Measurements from ENCODE around the gene PHLDA1. TPM values are rescaled to one million over a fixed set of nuclear protein-coding genes. Genes with fewer than 3 reads are reported as not detected.

Gene PHLDA1
- total RNA-seq, 1 donor from 2014 or later, result 147 TPM

DNA sequence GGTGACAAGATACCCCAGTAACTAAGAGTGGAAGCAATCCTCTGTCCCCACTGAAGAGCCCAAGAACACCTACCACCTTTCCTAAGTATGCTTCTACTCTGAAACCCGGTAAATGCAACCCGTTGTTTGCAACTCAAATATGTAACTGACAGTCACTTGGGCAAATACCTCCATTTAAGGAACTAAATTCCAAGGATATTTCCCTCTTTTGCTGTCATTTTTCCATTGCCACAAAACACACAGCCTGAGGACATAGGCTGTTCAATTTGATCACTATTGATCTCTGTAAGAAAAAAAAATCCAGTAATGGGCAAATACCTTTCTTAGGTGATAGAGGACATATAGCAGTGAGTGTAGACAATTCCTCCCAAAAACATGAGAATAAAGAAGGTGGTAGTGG is 6.6 kb upstream of the PHLDA1 start:
- DNase-seq (ENCODE audit: extremely low read depth, low read depth, low spot score), result no peak

DNA sequence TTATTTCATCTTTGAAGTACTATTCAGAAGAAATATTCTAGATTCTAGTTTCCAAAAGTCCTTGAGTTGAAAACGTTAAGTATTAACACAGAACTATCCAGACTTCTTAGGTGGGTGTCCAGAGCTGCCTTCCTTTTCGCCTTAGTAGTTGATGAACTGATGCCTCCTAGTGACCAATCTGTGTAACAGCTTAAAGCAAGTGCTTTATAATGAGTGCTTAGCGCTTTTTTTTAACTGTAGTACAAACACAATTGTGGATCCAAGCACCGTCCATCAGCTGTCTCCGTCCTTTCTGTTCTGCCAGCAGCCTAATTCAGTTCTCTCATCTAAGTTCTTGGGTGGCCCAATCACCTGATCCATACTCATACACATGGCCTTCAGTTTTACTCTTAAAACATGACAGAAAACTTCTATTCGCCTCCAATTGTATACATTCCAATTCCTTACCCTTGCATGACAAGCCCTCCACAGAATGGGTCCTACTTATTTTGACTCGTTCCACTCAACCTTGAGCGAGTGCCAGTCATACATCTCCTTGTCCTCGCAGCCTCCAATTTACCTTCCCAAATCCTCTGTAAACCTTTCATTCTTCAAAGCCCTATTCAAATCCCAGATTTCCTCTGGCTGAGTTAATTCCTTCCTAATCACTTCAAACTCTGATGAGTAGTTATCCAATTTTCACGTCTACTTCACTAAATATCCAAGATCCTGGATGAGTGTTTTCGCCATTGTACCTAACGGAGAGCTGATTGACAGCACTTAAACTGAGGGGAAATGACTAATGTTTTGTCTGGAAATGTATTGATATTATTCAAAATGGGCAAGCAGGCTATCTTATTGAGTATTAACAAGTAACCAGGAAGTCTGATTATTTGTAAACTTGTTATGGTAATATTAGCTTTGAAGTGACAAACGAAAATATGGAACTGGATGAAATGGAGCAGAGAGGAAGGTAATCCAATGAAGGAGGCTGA is 5.8 kb upstream of the PHLDA1 start:
- no peak for DNase-seq (ENCODE audit: extremely low read depth, low read depth, low spot score)

DNA sequence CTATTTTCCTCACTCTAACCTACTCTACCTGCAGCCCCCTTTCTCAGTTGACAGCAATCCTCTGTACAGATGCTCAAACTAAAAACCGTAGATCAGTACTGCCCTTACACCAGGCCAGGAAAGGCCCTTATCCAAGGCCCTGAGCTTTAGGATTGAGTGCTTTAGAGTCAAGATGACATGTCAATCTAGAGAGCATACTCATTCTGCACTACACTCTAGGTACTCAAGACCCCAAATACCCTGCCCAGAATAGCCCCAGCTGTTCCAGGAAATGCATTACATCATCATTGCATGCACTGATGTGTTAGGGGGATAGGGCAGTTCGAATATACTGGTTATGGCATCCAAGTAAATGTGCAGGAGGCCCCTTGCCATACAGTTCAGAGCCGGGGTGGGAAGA is 3.5 kb upstream of the PHLDA1 start:
- no peak for DNase-seq (ENCODE audit: extremely low read depth, low read depth, low spot score)

DNA sequence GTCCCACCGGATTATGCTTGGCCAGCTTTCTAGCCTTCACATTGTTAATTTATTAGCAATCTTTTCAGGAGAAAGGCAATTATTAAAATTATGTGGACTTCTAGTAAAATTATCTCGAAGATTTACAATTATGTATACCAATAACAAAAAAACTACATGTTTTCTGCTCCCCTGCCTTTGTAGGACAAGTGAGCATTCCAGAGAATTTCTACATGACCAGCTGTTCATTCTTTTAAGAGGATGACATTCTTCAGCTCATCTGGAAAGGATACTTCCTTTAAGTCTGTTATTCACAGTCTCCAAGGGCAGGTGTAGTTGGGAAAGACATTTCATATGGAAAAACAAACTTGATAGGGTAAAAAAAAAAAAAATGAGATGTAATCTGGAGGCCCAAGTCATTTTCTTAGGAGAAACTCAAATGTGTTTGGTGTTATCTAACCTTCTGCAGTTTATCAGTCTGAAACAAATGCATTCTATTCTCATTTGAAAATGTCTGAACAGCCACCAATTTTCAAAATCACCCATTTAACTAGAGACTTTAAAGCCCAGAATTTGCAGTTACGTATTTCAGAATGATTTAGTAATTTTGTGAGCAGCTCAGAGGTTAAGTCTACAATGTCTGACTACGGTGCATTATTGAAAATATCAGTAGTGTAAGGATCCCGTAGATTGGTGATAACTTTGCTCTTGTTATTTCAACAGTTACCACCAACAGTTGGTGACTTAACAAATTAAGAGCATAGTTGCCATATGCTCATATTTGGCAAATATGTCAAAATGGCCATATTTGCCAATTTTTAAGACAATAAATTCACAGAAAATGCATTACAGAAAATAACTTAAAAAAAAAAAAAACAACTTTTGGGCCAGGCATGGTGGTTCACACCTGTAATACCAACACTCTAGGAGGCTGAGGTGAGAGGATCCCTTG is 1.8 kb upstream of the PHLDA1 start:
- no peak for DNase-seq (ENCODE audit: extremely low read depth, low read depth, low spot score)

DNA sequence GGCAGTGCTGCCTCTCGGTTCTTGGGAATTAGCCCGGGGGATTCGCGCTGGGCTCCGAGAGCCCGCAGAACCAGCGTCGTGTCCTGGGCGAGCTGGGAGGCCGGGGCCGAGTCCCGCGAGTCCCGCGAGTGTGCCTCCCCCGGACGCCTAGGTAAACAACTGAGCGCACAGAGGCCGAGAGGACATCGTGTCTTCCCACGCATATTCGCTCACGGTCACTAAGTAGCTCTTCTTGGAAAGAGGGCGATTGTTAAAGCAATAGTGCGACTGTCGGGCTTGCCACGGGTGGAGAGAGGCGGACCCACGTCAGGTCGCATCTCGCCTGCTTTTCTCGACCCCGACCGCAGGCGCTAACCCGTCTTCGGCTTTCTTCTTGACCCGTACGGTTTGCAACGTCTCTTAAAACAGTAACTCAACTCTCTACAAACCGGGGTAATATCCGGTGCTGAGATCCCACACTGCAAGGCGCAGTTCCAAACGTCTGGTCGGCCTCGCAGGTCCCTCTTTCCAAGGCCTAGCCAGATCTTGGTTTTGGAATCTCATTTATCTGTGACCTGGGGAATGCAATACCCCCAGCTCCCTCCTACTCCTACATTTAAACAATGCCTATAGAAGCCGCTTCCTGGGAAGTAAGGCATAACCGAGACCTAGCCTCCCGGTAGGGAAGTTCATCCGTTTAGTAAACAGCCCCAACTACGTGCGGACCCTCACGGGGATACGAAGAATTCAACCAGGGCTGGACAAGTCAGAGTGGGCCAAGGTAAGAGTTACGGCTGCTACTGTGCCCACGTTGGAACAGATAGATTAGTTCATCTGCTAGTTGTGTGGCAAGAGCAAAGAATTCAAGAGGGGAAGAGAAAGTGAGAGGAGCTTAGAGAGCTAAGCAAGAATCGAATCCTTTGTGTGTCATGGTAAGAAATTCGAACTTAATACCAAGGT is 736 bp upstream of the PHLDA1 start:
- no peak for DNase-seq (ENCODE audit: extremely low read depth, low read depth, low spot score)

DNA sequence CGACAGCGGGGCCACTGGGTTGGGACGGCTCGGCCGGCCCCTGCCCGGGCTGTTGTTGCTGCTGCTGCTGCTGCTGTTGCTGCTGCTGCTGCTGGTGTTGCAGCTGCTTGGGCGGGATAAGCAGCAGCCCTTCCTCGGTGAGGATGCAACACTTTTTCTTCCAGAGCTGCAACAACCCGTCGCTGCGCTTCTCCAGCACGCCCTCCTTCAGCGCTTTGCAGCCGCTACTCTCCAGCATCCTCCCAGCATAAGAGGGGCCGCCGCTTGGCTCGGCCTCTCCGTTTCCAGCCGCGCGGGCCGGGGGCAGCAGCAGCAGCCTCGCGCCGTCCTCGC is 529 bp downstream of the PHLDA1 start:
- DNase-seq (ENCODE audit: extremely low read depth, low read depth, low spot score), result no peak

DNA sequence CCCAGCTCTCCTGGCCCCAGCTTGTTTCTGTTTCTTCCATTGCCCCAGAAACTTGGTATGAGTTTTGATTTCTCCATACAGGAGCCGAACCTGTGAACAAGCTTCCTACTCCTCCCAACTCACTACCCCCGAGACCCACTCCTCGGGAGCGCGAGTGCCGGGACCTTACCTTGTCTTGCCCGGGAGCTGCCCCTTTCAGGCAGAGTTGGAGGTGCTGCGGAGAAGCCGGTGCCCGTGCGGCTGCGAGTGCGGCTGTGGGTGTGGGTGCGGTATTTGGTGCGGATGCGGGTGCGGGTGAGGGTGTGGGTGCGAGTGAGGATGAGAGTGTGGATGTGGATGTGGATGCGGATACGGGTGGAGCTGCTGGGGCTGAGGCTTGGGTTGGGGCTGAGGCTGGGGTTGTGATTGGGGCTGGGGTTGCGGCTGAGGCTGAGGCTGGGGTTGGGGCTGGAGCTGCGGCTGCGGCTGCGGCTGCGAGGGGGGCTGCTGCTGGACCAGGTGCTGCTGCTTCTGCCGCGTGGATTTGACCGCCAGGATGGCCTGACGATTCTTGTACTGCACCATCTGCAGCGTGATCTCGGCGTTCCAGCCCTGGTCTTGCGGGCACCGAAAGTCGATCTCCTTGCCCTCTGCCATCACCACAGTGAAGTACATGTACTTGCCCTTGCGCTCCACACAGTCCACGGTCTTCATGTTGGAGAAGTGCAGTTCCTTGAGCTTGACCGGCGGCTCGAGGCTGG is 1.1 kb downstream of the PHLDA1 start:
- no peak for DNase-seq (ENCODE audit: extremely low read depth, low read depth, low spot score)

DNA sequence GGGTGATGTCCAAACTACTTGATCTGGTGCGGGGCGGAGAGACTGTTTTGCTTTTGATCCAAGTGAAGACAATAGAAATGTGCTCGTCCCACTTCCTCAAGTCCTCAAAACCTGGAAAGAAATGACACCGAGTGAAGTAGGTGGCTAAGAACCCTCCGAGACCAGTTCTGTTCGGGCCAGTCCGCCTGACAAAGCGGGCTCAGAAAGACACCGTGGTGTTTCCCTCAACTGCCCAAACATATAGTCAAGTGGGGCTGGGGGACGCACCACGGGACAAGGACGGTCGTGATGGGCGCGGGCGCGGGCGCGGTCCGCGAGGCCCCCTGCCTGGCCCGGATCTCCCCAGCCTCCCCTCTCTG is 1.6 kb downstream of the PHLDA1 start:
- DNase-seq (ENCODE audit: extremely low read depth, low read depth, low spot score), result no peak

DNA sequence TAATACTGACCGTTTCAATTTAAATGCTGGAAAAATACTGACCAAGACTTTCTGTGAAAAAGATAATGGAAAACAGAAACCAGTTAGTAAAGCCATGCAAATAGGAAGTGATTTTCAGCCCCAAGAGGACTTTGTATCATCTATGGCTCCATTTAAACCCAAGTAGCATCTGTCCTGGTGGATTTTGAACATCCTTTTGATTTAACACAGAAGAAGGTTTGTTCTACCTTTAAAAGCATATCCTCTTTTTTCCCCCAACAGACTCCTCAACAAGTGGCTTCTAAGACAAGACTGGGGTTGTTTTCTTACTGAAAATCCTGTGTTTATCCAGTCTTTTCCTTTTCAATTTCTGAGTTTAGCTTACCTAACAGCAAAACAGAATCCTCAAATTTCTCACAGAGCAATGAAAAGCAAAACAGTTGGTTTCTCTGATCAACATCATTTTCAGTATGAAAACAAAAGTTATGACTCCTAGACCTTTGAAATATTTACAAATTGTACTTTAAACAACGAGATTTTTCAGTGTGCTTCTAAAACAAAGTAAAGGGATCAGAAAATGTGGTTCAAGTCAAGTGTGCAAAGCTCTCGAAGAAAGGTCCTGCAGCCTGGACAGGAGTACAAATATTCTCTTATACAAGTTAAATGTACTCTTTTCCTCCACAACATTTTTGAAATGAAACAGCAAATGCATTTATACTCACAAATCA is 2.9 kb downstream of the PHLDA1 start:
- DNase-seq (ENCODE audit: extremely low read depth, low read depth, low spot score), result no peak

DNA sequence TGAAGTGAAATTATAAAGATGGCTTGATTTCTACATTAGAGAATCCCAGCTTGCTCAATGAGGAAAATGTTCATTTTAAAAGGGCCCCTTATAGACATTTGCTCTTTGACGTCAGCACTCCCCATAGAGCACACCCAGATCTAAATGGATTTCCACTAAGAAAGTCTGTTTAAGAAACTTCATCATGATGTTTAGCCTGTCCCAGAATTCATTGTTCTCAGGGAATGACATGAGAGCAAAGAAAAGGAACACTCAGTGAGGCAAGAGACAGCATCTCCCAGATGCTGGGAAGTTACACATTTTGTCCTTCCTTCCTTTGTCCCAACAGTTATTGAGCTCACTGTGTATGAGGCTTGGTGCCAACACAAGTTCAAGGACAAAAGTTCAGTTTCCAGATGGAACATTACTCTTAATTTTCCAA is 4.9 kb downstream of the PHLDA1 start:
- no peak for DNase-seq (ENCODE audit: extremely low read depth, low read depth, low spot score)

DNA sequence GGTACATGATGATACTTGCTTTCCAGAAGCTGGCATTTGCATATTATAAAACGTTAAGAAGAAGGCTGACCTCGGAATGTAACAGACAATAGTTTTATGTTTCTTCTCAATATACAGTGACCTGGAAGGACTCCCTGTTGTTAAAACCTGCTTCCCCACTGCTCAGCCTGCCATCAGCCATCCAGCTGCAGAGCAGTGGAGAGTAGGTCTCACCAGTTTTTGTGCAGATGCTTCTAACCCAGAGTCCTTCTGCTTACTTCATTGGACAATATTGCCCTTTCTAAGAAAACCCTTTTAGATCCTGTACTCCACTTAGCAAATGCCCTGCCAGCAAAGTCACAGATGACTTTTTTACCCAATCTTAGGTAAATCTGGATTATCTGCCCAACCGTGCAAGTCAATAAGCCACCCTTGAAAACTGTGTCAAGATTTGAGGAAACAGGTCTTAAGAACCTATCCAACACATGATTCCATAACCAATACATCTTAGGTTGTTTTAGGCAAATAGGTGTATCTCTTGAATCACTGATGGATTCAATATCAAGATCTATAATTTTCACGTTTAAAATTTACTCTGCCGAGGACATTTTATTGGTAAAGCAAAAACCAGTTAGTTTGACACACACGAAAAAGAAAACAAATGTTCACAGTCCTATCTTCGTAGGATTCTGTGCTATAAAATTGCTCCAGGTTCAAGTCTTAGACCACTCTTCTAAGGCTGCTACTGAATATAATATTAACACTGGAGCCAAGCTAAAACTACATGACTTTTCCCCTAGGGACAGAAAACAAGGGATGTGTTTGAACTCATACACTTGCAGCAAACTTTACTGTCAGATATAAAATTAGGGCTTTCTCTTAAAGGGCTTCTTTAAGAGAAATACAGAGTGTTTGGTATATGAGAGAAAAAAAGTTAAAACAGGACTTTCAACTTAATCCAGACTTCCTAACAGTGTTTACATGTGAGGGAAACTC is 5.7 kb downstream of the PHLDA1 start:
- no peak for DNase-seq (ENCODE audit: extremely low read depth, low read depth, low spot score)

DNA sequence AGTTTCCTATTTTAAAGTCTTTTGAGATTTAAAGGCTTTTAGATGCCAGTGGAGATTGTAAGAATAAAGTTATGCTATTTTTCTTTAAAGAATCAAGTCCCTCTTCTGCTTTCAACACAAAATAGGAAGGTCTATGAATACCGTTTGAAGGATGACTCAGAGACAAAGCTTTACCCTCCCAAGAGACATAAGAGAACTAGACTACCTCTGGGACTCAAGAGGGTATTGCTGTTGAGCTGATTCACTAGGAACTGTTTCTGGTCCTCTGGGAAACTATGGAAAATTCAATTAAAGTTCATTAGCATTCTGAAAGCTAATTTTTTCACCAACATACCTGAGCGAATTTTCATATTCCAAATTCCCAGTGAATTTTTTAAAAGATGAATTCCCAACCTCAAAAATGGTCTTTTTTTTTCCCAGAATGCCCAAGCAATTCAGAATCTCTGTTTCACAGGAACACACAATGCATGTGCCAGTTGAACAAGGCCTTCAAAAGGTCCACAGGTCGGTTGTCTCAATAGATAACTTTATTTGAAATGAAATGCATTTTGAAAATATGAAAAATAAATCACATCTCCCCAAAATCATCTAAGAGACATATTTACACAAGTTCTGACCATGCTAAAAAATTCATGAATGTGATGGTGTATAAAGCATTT is 6.5 kb downstream of the PHLDA1 start:
- no peak for DNase-seq (ENCODE audit: extremely low read depth, low read depth, low spot score)

DNA sequence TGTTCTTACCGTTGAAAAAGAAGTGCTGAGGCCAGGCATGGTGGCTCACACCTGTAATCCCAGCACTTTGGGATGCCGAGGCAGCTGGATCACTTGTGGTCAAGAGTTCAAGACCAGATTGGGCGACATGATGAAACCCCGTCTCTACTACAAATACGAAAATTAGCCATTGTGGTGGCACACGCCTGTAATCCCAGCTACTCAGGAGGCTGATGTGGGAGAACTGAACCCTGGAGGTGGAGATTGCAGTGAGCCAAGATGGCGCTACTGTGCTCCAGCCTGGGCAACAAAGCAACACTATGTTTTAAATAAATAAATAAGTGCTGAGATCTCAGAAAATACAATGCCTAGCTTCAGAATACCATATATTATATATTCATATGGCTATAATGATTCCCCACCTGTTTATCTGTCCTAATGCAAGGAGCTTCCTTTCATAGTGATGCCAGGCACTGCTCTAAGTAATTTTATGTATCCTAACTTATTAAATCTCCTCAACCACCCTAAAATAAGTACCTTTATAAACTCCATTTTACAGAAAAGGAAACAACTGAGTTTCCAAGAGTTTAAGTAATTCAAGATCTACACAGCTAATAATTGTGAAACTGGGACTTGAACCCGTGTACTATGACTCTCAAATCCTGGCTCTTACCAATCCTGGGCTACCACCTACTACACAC is 7.3 kb downstream of the PHLDA1 start:
- DNase-seq (ENCODE audit: extremely low read depth, low read depth, low spot score), result no peak

DNA sequence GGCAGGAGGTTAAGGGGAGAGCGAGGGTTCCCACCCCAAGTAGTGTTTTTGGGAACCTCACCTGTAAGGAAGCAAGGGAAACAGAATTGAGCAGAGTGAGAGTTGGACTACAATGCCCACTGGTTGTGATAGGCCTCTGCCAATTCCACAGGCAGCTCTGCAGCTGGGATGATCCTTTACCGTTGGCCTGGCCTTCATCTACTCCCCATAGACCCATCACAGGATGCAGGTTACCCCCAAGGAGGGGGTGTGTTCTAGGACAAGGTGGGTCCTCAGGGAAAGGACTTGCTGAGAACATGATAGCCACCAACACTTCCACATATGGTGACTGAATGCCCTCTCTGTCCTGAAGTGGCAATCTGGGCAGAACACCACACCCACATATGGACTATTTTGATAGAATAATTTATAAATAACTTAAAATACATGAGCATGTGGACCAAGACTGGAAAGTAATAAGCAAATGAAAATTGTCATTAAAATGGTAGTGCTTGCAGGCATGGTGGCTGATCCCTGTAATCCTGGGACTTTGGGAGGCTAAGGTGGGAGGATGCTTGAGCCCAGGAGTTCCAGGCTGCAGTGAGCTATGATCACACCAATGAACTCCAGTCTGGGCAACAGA is 8.4 kb downstream of the PHLDA1 start:
- no peak for DNase-seq (ENCODE audit: extremely low read depth, low read depth, low spot score)

DNA sequence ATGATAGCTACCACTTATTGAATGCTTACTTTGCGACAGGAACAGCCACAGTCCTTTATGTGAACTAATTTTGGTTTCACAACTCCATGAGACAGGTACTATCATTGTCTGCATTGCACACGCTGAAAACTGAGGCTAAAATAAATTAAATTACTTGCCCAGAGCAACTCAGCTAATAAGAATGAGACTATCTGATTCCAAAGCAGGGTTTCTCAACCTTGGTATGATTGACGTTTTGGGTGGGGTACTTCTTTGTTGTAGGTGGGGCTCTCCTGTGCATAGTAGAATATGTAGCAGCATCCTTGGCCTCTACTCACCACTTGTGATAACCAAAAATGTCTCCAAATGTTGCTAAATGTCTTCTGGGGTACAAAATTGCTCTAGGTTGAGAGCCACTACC is 9.1 kb downstream of the PHLDA1 start:
- DNase-seq (ENCODE audit: extremely low read depth, low read depth, low spot score), result no peak
